A549 (cell line): ENCODE data around the gene KCND3. TPM values are rescaled to one million over a fixed set of nuclear protein-coding genes. Genes with fewer than 3 reads are reported as not detected.

Experiments used
- ATAC-seq, 2 experiments: fragments of 200-7000 bp in 1 of 2; fragments of >200 bp in 1 of 2; cut with Nextera tagmentation in 1 of 2; cut with Tn5 transposase in 1 of 2; 3 replicates each; pipeline versions ENCODE4 v1.8.0 to v1.9.1; 2018 to 2020; ENCODE audit warnings: mild to moderate bottlenecking in 1 of 2, moderate library complexity in 1 of 2
- CTCF ChIA-PET: fragments of 300-600 bp; sonication (Branson Sonifier 250); formaldehyde crosslinking; extraction: SDS; loops from one replicate; lab custom pipeline; 2021; ENCODE audit warnings: antibody characterized with exemption, inconsistent platforms; lab: Yijun Ruan, JAX
- POLR2A ChIA-PET: fragments of 350-600 bp; formaldehyde crosslinking; extraction: SDS; loops from one replicate; lab custom pipeline; 2021; ENCODE audit warnings: antibody characterized with exemption, inconsistent platforms; lab: Yijun Ruan, JAX
- DNase-seq, 2 experiments: peaks; one replicate each; pipeline versions ENCODE4 v3.0.0 to v3.0.0-alpha.2; 2011 to 2016; ENCODE audit warnings: low read depth in 1 of 2, low spot score in 1 of 2
- FAIRE-seq: peaks from 2 replicates; lab custom pipeline; 2011; peaks lifted over from hg19 to GRCh38; lab: Jason Lieb, UNC
- H3K27ac ChIP-seq, 2 experiments: fragments of >200 bp; sonication (Bioruptor Twin); formaldehyde crosslinking; 3 replicates each; pipeline ENCODE4 v1.5.1; 2016 to 2017
- H3K4me1 ChIP-seq: fragments of >200 bp; sonication (Bioruptor Twin); formaldehyde crosslinking; 3 replicates; pipeline ENCODE4 v1.6.1; 2016
- H3K4me2 ChIP-seq: fragments of >200 bp; sonication (Bioruptor Twin); formaldehyde crosslinking; 3 replicates; pipeline ENCODE4 v1.6.1; 2016
- H3K4me3 ChIP-seq: fragments of >200 bp; sonication (Bioruptor Twin); formaldehyde crosslinking; 3 replicates; pipeline ENCODE4 v1.5.1; 2016
- H3K9me3 ChIP-seq: fragments of >200 bp; sonication (Bioruptor Twin); formaldehyde crosslinking; 3 replicates; pipeline ENCODE4 v1.6.1; 2016
- ATOH8 ChIP-seq: fragments of 250-450 bp; sonication (Bioruptor Pico); IDR thresholded peaks from 2 replicates; pipeline ENCODE4 v1.5.0; 2020; ENCODE audit warnings: low read depth, mild to moderate bottlenecking, moderate library complexity
- BHLHE40 ChIP-seq: IDR thresholded peaks from 2 replicates; pipeline ENCODE4 v1.6.1; 2012; ENCODE audit warnings: low read depth, low read length, inconsistent platforms
- CBX2 ChIP-seq: fragments of 200-600 bp; sonication (generic); IDR thresholded peaks from 2 replicates; pipeline ENCODE4 v1.6.1; 2016; ENCODE audit warnings: low read depth, mild to moderate bottlenecking, borderline replicate concordance
- CEBPB ChIP-seq, 2 experiments: fragments of >200 bp in 1 of 2; sonication (Bioruptor Twin) in 1 of 2; formaldehyde crosslinking in 1 of 2; IDR thresholded peaks; 2 replicates each; pipeline ENCODE4 v1.6.1; 2012 to 2016
- EHF ChIP-seq: fragments of 250-450 bp; sonication (Bioruptor Pico); IDR thresholded peaks from 2 replicates; pipeline ENCODE4 v1.5.0; 2020; ENCODE audit warnings: mild to moderate bottlenecking
- ESRRA ChIP-seq: fragments of 150-350 bp; IDR thresholded peaks from 2 replicates; pipeline ENCODE4 v1.6.1; 2014; ENCODE audit warnings: mild to moderate bottlenecking, low read length, borderline replicate concordance
- FOSL2 ChIP-seq, 2 experiments: fragments of 450-650 bp in 1 of 2; fragments of >200 bp in 1 of 2; sonication (Bioruptor Twin) in 1 of 2; formaldehyde crosslinking; IDR thresholded peaks; 2 replicates each; pipeline versions ENCODE4 v1.5.0 to v1.6.1; 2016 to 2020; ENCODE audit warnings: mild to moderate bottlenecking in 1 of 2, moderate library complexity in 1 of 2
- GATA3 ChIP-seq: IDR thresholded peaks from 2 replicates; pipeline ENCODE4 v1.6.1; 2012; ENCODE audit warnings: borderline replicate concordance
- HES2 ChIP-seq: fragments of >200 bp; sonication (Bioruptor Twin); formaldehyde crosslinking; IDR thresholded peaks from 2 replicates; pipeline ENCODE4 v1.6.1; 2016
- HOXA7 ChIP-seq: fragments of 250-450 bp; sonication (Bioruptor Pico); IDR thresholded peaks from 2 replicates; pipeline ENCODE4 v1.5.0; 2020; ENCODE audit warnings: mild to moderate bottlenecking, moderate library complexity
- HOXB5 ChIP-seq: fragments of 250-450 bp; sonication (Bioruptor Pico); IDR thresholded peaks from 2 replicates; pipeline ENCODE4 v1.5.0; 2020; ENCODE audit warnings: mild to moderate bottlenecking, moderate library complexity
- KDM5A ChIP-seq: fragments of 200-600 bp; sonication (generic); IDR thresholded peaks from 2 replicates; pipeline ENCODE4 v1.6.1; 2016; ENCODE audit warnings: antibody characterized with exemption, mild to moderate bottlenecking
- MAZ ChIP-seq: fragments of 150-350 bp; IDR thresholded peaks from 2 replicates; pipeline ENCODE4 v1.6.1; 2014; ENCODE audit warnings: antibody characterized with exemption, low read depth, low read length, borderline replicate concordance
- MYC ChIP-seq: IDR thresholded peaks from 2 replicates; pipeline ENCODE4 v1.6.1; 2012; ENCODE audit warnings: mild to moderate bottlenecking, inconsistent platforms, low read length, improper control_type of control experiment, borderline replicate concordance
- NFE2L2 ChIP-seq: fragments of 150-350 bp; conservative IDR thresholded peaks from 2 replicates; pipeline ENCODE4 v1.6.1; 2014; ENCODE audit warnings: low read length
- PHF8 ChIP-seq: fragments of 200-600 bp; sonication (generic); IDR thresholded peaks from 2 replicates; pipeline ENCODE4 v1.6.1; 2016; ENCODE audit warnings: low read depth, mild to moderate bottlenecking, antibody characterized with exemption, moderate library complexity, borderline replicate concordance
- POLR2A ChIP-seq: IDR thresholded peaks from 2 replicates; pipeline ENCODE4 v1.6.1; 2012; ENCODE audit warnings: mild to moderate bottlenecking, low read length
- RAD21 ChIP-seq, 2 experiments: fragments of >200 bp in 1 of 2; sonication (Bioruptor Twin) in 1 of 2; formaldehyde crosslinking in 1 of 2; IDR thresholded peaks in 1 of 2; conservative IDR thresholded peaks in 1 of 2; 2 replicates in 1 of 2; 3 replicates in 1 of 2; pipeline ENCODE4 v1.6.1; 2012 to 2018; ENCODE audit warnings: inconsistent platforms in 1 of 2
- RARB ChIP-seq: fragments of 250-450 bp; sonication (Bioruptor Pico); IDR thresholded peaks from 2 replicates; pipeline ENCODE4 v1.8.0; 2021; ENCODE audit warnings: mild to moderate bottlenecking, moderate library complexity
- RNF2 ChIP-seq: fragments of 200-600 bp; sonication (generic); IDR thresholded peaks from 2 replicates; pipeline ENCODE4 v1.6.1; 2016; ENCODE audit warnings: low read depth, mild to moderate bottlenecking, antibody characterized with exemption, moderate library complexity, borderline replicate concordance
- ZFP36 ChIP-seq: fragments of 450-650 bp; IDR thresholded peaks from 2 replicates; pipeline ENCODE4 v1.6.1; 2014; ENCODE audit warnings: borderline replicate concordance; ENCODE audit not compliant: partially characterized antibody
- ZSCAN20 ChIP-seq: fragments of 250-450 bp; sonication (Bioruptor Pico); IDR thresholded peaks from 2 replicates; pipeline ENCODE4 v1.8.0; 2022; ENCODE audit warnings: mild to moderate bottlenecking, moderate library complexity
- WGBS: methylation state at CpG from one replicate; pipeline ENCODE4 v1.1.6; 2017; ENCODE audit errors: missing lambda C conversion rate; 5-methylcytosine and 5-hydroxymethylcytosine counted together
- polyA plus RNA-seq, 4 experiments: library from polyadenylated mRNA; depleted of rRNA in 3 of 4; stranded (reverse); fragments of >200 nt; fragmentation: RNase III in 1 of 4; extraction: RNeasy Plus Mini Kit Qiagen cat#74134 plus additional on column Dnase treatment in 1 of 4; gene quantifications; 2 replicates in 3 of 4; 3 replicates in 1 of 4; pipeline ENCODE4 v1.2.3, GENCODE V29; 2011 to 2017
- TF ChIP-seq, protein P1 (sequence below): IDR thresholded peaks from 2 replicates; pipeline ENCODE4 v1.6.1; 2012; ENCODE audit warnings: low read depth, borderline replicate concordance

KCND3 gene
- polyA plus RNA-seq, 2 of the 4 experiments (the other 2 are of a cell fraction) = not detected

DNA sequence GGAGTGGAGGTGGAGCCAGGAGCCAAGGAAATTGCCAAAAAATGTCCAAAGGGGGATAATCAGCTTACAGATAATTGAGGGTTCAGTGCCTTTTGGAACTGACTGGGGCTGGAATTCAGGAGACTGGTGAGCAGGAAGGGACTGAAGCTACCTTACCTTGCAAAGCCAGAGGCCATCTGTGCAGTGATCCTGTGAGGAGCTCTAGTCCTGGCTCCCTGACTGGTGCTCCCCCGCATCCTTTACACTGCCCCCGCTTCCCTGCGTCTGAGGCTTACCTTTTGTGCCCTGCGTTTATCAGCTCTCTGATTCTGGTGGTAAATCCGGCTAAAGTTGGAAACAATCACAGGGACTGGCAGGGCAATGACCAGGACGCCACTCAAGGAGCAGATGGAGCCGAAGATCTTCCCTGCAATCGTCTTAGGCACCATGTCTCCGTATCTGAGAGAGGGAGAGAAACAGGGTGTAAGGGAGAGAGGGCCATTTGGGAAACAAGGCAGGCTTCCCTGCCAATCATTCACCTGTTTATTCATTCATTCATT lies 202.7 kb downstream of the KCND3 start (continued):
- TF ChIP-seq ATOH8 (CRISPR knock-in tag) = no peak
- no peak for TF ChIP-seq HES2

- no peak overlapping the region for H3K4me2 ChIP-seq
- POLR2A ChIA-PET = no interaction called here
- no peak for FAIRE-seq
Observed at GRCh38 chr1:111784273-111784901, 205.1 kb downstream of the KCND3 start.

GRCh38 chr1:111779546-111779945 lies 209.9 kb downstream of the KCND3 start:
- ATAC-seq = no peak
- WGBS = 80% methylated on average over 1 of the region's 2 CpGs
- Histone ChIP-seq H3K27ac (no peak overlapping the region), H3K9me3 (no peaks in the 10 kb centered on the region), H3K4me2 (no peak overlapping the region), H3K4me1 (no peaks in the 10 kb centered on the region), H3K4me3 (no peak overlapping the region)
- DNase-seq = no peak
- ChIA-PET POLR2A (no interaction called here), CTCF (interaction anchor here (1.5 kb wide), 1 partner anchor 10 kb away, joined by 6 read pairs; no protein-coding TSS in a partner anchor)
- FAIRE-seq = no peak
- TF ChIP-seq NFE2L2 = no peak
- TF ChIP-seq RNF2 = no peak
- TF ChIP-seq CBX2 = no peak
- TF ChIP-seq FOSL2 (IDR thresholded peaks at IDR 0.05) = no peak
- TF ChIP-seq FOSL2 (CRISPR knock-in tag; IDR thresholded peaks at IDR 0.05) = no peak
- no peak for TF ChIP-seq CEBPB (IDR thresholded peaks at IDR 0.05)
- TF ChIP-seq MAZ = no peak

More at GRCh38 chr1:111784273-111784901, 205.1 kb downstream of the KCND3 start:
- WGBS = 37% methylated on average over 4 of the region's 4 CpGs
- H3K4me3 ChIP-seq = no peak overlapping the region
- TF ChIP-seq MYC = no peak
- TF ChIP-seq EHF (CRISPR knock-in tag) = no peak
- no peak for TF ChIP-seq ZSCAN20 (CRISPR knock-in tag)
- TF ChIP-seq KDM5A = no peak
- TF ChIP-seq, protein P1, sequence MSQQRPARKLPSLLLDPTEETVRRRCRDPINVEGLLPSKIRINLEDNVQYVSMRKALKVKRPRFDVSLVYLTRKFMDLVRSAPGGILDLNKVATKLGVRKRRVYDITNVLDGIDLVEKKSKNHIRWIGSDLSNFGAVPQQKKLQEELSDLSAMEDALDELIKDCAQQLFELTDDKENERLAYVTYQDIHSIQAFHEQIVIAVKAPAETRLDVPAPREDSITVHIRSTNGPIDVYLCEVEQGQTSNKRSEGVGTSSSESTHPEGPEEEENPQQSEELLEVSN = no peak
- no peak for TF ChIP-seq PHF8
- TF ChIP-seq ZFP36 = no peak
- no peak for TF ChIP-seq CEBPB (IDR thresholded peaks at IDR 0.05)
- TF ChIP-seq RAD21 (conservative IDR thresholded peaks at IDR 0.05 in 1 of 2, IDR thresholded peaks at IDR 0.05 in 1 of 2) = no peak
- TF ChIP-seq HOXA7 (CRISPR knock-in tag) = no peak
- TF ChIP-seq POLR2A = no peak
- TF ChIP-seq BHLHE40 = no peak
- TF ChIP-seq FOSL2 (IDR thresholded peaks at IDR 0.05) = no peak
- no peak for TF ChIP-seq FOSL2 (CRISPR knock-in tag; IDR thresholded peaks at IDR 0.05)
- no peak for TF ChIP-seq GATA3
- no peak for TF ChIP-seq HOXB5 (CRISPR knock-in tag)
- no peak for TF ChIP-seq RARB (CRISPR knock-in tag)
- no peak for TF ChIP-seq NFE2L2
- TF ChIP-seq ESRRA = no peak
- TF ChIP-seq, all 56 proteins: peak for 0
- H3K9me3 ChIP-seq = no peaks in the 10 kb centered on the region
- no peak for DNase-seq
- H3K4me1 ChIP-seq = no peaks in the 10 kb centered on the region
- H3K27ac ChIP-seq = no peak overlapping the region
- CTCF ChIA-PET = no interaction called here
- ATAC-seq = no peak
